Subcutaneous abdominal adipose tissue (tissue), 5 donors: ENCODE data around the gene PARP9.

Experiments
- H3K27ac ChIP-seq: one replicate; pipeline ENCODE4 v1.7.0; 2013; ENCODE audit warnings: low read depth, mild to moderate bottlenecking, inconsistent platforms, low read length, moderate library complexity
- H3K27me3 ChIP-seq, 5 donors: one replicate each; pipeline ENCODE4 v1.7.0; 2013; ENCODE audit warnings: low read length in 5 of 5, inconsistent platforms in 1 of 5; ENCODE audit not compliant: control insufficient read depth in 5 of 5, insufficient read depth in 4 of 5
- H3K36me3 ChIP-seq, 5 donors: one replicate each; pipeline ENCODE4 v1.7.0; 2013; ENCODE audit warnings: low read length in 5 of 5; ENCODE audit not compliant: control insufficient read depth in 5 of 5, insufficient read depth in 5 of 5
- H3K4me1 ChIP-seq, 5 donors: one replicate each; pipeline ENCODE4 v1.7.0; 2013; ENCODE audit warnings: low read length in 5 of 5, mild to moderate bottlenecking in 3 of 5, moderate library complexity in 1 of 5; ENCODE audit not compliant: control insufficient read depth in 5 of 5, insufficient read depth in 5 of 5
- H3K4me3 ChIP-seq, 5 donors: one replicate each; pipeline ENCODE4 v1.7.0; 2013; ENCODE audit warnings: low read length in 5 of 5, low read depth in 1 of 5
- H3K9ac ChIP-seq, 5 donors: one replicate each; pipeline ENCODE4 v1.7.0; 2013; ENCODE audit warnings: low read length in 5 of 5, mild to moderate bottlenecking in 4 of 5, moderate library complexity in 3 of 5
- H3K9me3 ChIP-seq, 5 donors: one replicate each; pipeline ENCODE4 v1.7.0; 2013; ENCODE audit warnings: low read length in 5 of 5; ENCODE audit not compliant: control insufficient read depth in 5 of 5
- donor health status: healthy.
- donor health status: healthy.
- donor health status: healthy.
- donor health status: healthy.
- donor health status: healthy.

PARP9 gene

DNA sequence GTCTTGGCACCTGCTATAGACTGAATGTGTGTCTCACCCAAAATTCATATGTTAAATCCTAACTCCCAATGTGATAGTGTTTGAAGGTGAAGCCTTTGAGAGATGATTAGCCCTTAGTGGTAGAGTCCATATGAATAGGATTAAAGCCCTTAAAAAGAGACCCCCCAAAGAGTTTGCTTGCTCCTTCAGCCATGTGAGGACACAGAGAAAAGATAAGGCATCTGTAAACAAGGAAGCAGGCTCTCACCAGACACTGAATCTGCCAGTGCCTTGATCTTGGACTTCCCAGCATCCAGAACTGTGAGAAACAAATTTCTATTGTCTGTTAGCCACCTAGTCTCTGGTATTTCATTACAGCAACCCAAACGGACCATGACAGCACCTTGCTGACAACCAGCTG, 65.9 kb downstream of the PARP9 start:
- H3K4me3 ChIP-seq, result no peak overlapping the region
- no peaks in the 10 kb centered on the region for H3K9me3 ChIP-seq
- H3K4me1 ChIP-seq, result peaks cover 2 to 19% (median 18%) of the 10 kb centered on the region in 5 donors
- no peaks in the 10 kb centered on the region for H3K27me3 ChIP-seq
- no peak overlapping the region for H3K27ac ChIP-seq
- H3K36me3 ChIP-seq, result peaks cover 7 to 22% (median 12%) of the 10 kb centered on the region in 5 donors
- H3K9ac ChIP-seq, result no peak overlapping the region

DNA sequence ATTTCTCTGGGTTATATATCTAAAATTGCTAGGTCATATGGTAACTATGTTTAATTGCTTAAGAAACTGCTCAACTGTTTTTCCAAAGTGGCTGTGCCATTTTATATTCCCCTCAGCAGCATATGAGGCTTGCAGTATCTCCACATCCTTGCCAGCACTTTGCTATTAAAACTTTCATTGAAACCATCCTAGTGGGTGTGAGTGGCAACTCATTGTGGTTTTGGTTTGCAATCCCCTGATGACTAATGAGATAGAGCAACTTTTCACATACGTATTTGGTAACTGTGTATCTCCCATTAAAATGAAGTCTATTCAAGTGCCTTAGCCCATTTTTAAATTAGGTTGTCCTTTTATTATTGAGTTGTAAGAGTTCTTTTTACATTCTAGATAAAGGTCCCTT, 66.7 kb downstream of the PARP9 start:
- Histone ChIP-seq H3K27me3 (no peaks in the 10 kb centered on the region), H3K9ac (no peak overlapping the region), H3K36me3 (peaks cover 7 to 22% (median 13%) of the 10 kb centered on the region in 5 donors), H3K4me3 (no peak overlapping the region), H3K27ac (no peak overlapping the region), H3K4me1 (peaks cover 2 to 14% (median 13%) of the 10 kb centered on the region in 5 donors), H3K9me3 (no peaks in the 10 kb centered on the region)

DNA sequence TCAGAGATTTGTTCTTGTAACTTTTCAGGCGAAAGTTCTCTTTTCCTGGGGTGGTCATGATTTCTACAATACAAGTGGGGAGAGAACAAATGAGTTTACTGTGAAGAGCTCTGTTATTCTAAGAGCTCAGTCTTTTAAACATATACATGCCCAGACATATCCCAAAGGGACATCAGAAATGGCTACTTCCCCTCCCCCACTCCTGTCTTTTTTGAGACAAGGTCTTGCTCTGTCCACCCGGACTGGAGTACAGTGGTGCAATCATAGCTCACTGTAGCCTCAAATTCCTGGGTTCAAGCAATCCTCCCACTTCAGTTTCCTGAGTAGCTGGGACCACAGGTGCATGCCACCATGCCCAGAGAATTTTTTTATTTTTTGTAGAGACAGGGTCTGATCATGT, 67.6 kb downstream of the PARP9 start:
- Histone ChIP-seq H3K9me3 (no peaks in the 10 kb centered on the region), H3K27me3 (no peaks in the 10 kb centered on the region), H3K9ac (peak overlapping the region in 1 of 5 donors; percentile 30), H3K4me1 (peaks cover 0 to 5% (median 4%) of the 10 kb centered on the region in 5 donors), H3K36me3 (peaks cover 7 to 24% (median 14%) of the 10 kb centered on the region in 5 donors), H3K4me3 (no peak overlapping the region), H3K27ac (no peak overlapping the region)

DNA sequence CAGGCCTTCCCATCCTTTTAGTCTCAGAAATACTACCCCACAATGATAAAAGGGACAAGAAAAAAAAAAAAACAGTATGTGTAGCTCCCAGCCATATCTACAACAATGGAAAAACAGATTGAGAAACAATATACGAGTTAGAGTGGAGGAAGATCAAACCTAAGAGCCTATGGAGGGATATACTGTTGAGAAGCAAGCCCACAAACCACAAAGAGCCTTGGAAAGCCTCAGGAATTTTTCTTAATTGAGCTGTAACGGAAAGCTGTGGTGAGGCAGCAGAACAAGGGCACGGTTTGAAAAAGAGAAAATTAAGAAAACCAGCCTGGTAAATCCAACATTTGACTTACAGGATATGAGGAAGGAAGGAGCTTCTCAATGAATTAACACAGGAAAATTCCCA, 70.8 kb downstream of the PARP9 start:
- no peak overlapping the region for H3K9ac ChIP-seq
- H3K27me3 ChIP-seq, result no peaks in the 10 kb centered on the region
- no peak overlapping the region for H3K4me3 ChIP-seq
- no peak overlapping the region for H3K27ac ChIP-seq
- H3K4me1 ChIP-seq, result peaks cover 0 to 3% (median 0%) of the 10 kb centered on the region in 5 donors
- H3K9me3 ChIP-seq, result no peaks in the 10 kb centered on the region
- H3K36me3 ChIP-seq, result peaks cover 10 to 29% (median 19%) of the 10 kb centered on the region in 5 donors

DNA sequence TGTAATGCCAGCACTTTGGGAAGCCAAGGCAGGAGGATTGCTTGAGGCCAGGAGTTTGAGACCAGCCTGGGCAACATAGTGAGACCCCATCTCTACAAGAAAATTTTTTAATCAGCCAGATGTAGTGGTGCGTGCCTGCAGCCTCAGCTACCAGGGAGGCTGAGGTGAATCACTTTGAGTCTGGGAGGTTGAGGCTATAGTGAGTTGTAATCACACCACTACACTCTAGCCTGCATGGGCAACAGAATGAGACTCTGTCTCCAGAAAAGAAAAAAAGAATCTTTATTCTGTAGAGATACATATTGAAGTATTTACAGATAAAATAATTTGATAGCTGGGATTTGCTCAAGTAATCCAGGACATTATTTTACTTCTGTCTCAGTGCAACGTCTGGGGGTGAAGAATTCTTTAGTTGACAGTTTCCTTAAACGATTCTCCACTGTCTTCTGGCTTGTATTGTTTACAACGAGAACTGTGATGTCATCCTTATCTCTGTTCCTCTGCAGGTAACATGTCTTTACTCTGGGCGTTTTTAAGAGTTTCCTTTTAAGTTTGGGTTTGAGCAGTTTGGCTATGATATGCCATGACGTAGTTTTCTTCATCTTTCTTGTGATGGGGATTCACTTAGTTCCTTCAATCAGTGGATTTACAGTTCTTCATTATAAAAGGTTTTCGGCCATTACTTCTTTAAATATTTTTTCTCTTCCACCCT, 75.7 kb downstream of the PARP9 start:
- Histone ChIP-seq H3K9ac (no peak overlapping the region), H3K27me3 (no peaks in the 10 kb centered on the region), H3K9me3 (no peaks in the 10 kb centered on the region), H3K4me3 (no peak overlapping the region), H3K4me1 (peaks cover 0 to 6% (median 0%) of the 10 kb centered on the region in 5 donors), H3K36me3 (peaks cover 3 to 13% (median 3%) of the 10 kb centered on the region in 5 donors), H3K27ac (no peak overlapping the region)

DNA sequence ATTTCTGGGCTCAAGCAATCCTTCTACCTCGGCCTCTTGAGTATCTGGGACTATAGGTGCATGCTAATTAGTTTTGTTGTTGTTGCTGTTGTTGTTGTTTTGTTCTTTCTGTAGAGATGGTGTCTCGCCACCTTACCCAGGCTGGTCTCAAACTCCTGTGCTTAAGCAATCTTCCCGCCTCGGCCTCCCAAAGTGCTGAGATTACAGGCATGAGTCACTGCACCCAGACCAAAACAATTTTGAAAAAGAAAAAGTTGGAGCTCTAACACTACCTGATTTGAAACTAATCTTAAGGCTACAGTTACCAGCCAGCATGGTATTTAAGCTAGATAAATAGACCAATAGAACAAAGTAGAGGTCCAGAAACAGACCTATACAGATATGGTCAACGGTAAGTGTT, 79.1 kb downstream of the PARP9 start:
- Histone ChIP-seq H3K4me1 (peaks cover 0 to 9% (median 0%) of the 10 kb centered on the region in 5 donors), H3K4me3 (no peak overlapping the region), H3K9me3 (no peaks in the 10 kb centered on the region), H3K9ac (no peak overlapping the region), H3K36me3 (peaks cover 0 to 3% (median 0%) of the 10 kb centered on the region in 5 donors), H3K27me3 (no peaks in the 10 kb centered on the region), H3K27ac (no peak overlapping the region)

DNA sequence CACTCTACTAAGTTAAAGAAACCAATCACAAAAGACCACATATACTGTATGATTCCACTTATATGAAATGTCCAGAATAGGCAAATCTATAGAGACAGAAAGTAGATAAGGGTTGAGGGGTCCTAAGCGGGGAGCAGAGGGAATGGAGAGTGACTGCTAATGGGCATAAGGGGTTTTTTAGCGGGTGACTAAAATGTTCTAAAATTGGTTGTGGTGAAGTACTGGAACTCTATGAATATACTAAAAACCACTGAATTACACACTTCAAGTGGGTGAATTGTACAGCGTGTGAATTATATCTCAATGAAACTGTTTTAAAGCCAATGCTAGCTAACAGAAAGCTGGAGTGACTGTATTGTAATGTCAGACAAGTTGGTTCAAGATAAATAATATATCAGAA, 82.7 kb downstream of the PARP9 start:
- Histone ChIP-seq H3K4me3 (no peak overlapping the region), H3K9me3 (no peaks in the 10 kb centered on the region), H3K27ac (no peak overlapping the region), H3K9ac (no peak overlapping the region), H3K27me3 (no peaks in the 10 kb centered on the region), H3K4me1 (peaks cover 0 to 4% (median 0%) of the 10 kb centered on the region in 5 donors), H3K36me3 (peaks cover 0 to 3% (median 0%) of the 10 kb centered on the region in 5 donors)
